ENCODE measurements around the gene LHFPL2. TPM values are rescaled to one million over a fixed set of nuclear protein-coding genes. Genes with fewer than 3 reads are reported as not detected.

Gene LHFPL2
- total and polyA plus RNA-seq, 9 of the 15 experiments (the other 6 are each of a cell fraction or from before 2014, with no cell fraction given) = 1.0 to 6.6 (median 4.6) TPM

DNA sequence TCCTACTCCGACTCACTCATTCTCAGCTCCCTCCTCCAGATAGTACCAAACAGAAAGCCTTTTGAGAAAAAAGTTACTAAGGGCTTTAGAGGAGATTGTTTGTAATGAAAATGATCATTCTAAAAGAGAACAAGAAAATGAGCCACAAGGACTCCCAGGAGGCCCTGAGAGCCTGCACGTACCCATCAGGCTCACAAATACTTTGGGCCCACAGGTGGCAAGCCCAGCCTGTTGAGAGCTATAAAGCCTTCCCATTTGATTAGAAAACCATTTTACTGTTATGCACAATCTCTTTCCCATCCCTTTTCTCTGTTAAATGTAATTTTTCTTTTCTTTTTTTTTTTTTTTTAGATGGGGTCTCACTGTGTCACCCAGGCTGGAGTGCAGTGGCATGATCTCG is 136.1 kb downstream of the LHFPL2 start:
- FAIRE-seq = no peak
- no peak for DNase-seq (ENCODE audit: extremely low read depth in 1 of 4, low spot score in 3 of 4)
- ATAC-seq = no peak
- WGBS (ENCODE audit: insufficient coverage, low coverage, missing lambda C conversion rate) = 84% methylated on average over 2 of the region's 3 CpGs
- CTCF ChIA-PET (ENCODE audit: low intra/inter-chr PET ratio) = no interaction called here
- no peaks in the 10 kb centered on the region for H3K9me3 ChIP-seq (replicated peaks; ENCODE audit: control insufficient read depth, insufficient read depth, low read depth, low read length)
- in situ Hi-C loops (cut with MboI) (loop anchor here (25.0 kb wide), 1 partner anchor 1900 kb away; the partner anchor contains the start of gene ZFYVE16), intact Hi-C loops (cut with micrococcal nuclease) (no loop called here)
- no peak overlapping the region for H2AFZ ChIP-seq (ENCODE audit: low read depth, low read length)
- no peak overlapping the region for H3K4me2 ChIP-seq (ENCODE audit: insufficient read depth, low read length)
- peaks cover 27% of the 10 kb centered on the region for H3K79me2 ChIP-seq (ENCODE audit: control insufficient read depth, insufficient read depth, low read length)
- no peak overlapping the region for H3K4me3 ChIP-seq
- H3K9me1 ChIP-seq (ENCODE audit: control insufficient read depth, insufficient read depth, low read length) = no peaks in the 10 kb centered on the region
- H3K27ac ChIP-seq (ENCODE audit: extremely low read depth, low read depth, low read length) = no peak overlapping the region
- H3K27me3 ChIP-seq (ENCODE audit: control insufficient read depth in 2 of 2, insufficient read depth in 2 of 2, low read length in 2 of 2) = no peaks in the 10 kb centered on the region
- POLR2A ChIA-PET = interaction anchor here (1.0 to 1.4 kb wide), 2 partner anchors 8 to 28 kb away, joined by 3 to 4 read pairs; no protein-coding TSS in a partner anchor
- no TSS peak for BruUV-seq (replicated peaks)
- no peak for TF ChIP-seq NCOA2 (IDR thresholded peaks at IDR 0.05; ENCODE audit: partially characterized antibody in 2 of 2)
- TF ChIP-seq CHD2 (IDR thresholded peaks at IDR 0.05; ENCODE audit: low read depth, low read length) = no peak
- TF ChIP-seq TFAM (CRISPR knock-in tag; conservative IDR thresholded peaks at IDR 0.05) = no peak
- TF ChIP-seq ILK (tag; IDR thresholded peaks at IDR 0.05; ENCODE audit: borderline replicate concordance, low read depth) = no peak
- TF ChIP-seq CREB1 (IDR thresholded peaks at IDR 0.05) = no peak
- no peak for TF ChIP-seq CREB1 (CRISPR knock-in tag; IDR thresholded peaks at IDR 0.05)
- no peak for TF ChIP-seq CBX8 (IDR thresholded peaks at IDR 0.05; ENCODE audit: borderline replicate concordance, extremely low read depth, low read depth, low read length, poor library complexity, severe bottlenecking)
- no peak for TF ChIP-seq MITF (IDR thresholded peaks at IDR 0.05)
- TF ChIP-seq POLR2AphosphoS5 (IDR thresholded peaks at IDR 0.05; ENCODE audit: control insufficient read depth, insufficient read depth, low read depth, low read length) = no peak
- no peak for TF ChIP-seq ZNF408 (CRISPR knock-in tag; IDR thresholded peaks at IDR 0.05; ENCODE audit: low read depth)
- TF ChIP-seq KHSRP (IDR thresholded peaks at IDR 0.05) = no peak
- no peak for TF ChIP-seq TRIM24 (IDR thresholded peaks at IDR 0.05)
- TF ChIP-seq ZNF57 (CRISPR knock-in tag; IDR thresholded peaks at IDR 0.05) = no peak
- no peak for TF ChIP-seq SRSF9 (IDR thresholded peaks at IDR 0.05; ENCODE audit: borderline replicate concordance, low read depth, low read length)
- TF ChIP-seq BDP1 (IDR thresholded peaks at IDR 0.05; ENCODE audit: insufficient read depth, insufficient read length) = no peak
- TF ChIP-seq OTX1 (CRISPR knock-in tag; IDR thresholded peaks at IDR 0.05) = no peak
- no peak for TF ChIP-seq CBX1 (IDR thresholded peaks at IDR 0.05; ENCODE audit: low read depth)
- no peak for TF ChIP-seq SMARCB1 (IDR thresholded peaks at IDR 0.05; ENCODE audit: insufficient read length, low read depth)
- no peaks in the 10 kb centered on the region for H3K36me3 ChIP-seq (ENCODE audit: control insufficient read depth, insufficient read depth, low read length)
- peaks cover 14 to 25% of the 10 kb centered on the region in 2 experiments for H3K4me1 ChIP-seq (replicated peaks in 1 of 2; ENCODE audit: control insufficient read depth in 2 of 2, insufficient read depth in 2 of 2, low read length in 2 of 2)
- H4K20me1 ChIP-seq (replicated peaks; ENCODE audit: control insufficient read depth, insufficient read depth, low read length) = no peaks in the 10 kb centered on the region
- H3K9ac ChIP-seq (ENCODE audit: insufficient read depth in 1 of 2, low read depth in 2 of 2, low read length in 2 of 2) = no peak overlapping the region

Data from K562 (cell line).